ENCODE results near the gene COL1A2. TPM values are rescaled to one million over a fixed set of nuclear protein-coding genes. Genes with fewer than 3 reads are reported as not detected.
A peak's percentile ranks its signal among the peaks of the same experiment; 100 is the strongest.

COL1A2 gene
- total RNA-seq, 1 donor, result 2,828 TPM

- no peak for DNase-seq (ENCODE audit: low read depth)
- H3K4me3 ChIP-seq (ENCODE audit: low read depth, low read length), result no peak overlapping the region
- TF ChIP-seq, protein P1, sequence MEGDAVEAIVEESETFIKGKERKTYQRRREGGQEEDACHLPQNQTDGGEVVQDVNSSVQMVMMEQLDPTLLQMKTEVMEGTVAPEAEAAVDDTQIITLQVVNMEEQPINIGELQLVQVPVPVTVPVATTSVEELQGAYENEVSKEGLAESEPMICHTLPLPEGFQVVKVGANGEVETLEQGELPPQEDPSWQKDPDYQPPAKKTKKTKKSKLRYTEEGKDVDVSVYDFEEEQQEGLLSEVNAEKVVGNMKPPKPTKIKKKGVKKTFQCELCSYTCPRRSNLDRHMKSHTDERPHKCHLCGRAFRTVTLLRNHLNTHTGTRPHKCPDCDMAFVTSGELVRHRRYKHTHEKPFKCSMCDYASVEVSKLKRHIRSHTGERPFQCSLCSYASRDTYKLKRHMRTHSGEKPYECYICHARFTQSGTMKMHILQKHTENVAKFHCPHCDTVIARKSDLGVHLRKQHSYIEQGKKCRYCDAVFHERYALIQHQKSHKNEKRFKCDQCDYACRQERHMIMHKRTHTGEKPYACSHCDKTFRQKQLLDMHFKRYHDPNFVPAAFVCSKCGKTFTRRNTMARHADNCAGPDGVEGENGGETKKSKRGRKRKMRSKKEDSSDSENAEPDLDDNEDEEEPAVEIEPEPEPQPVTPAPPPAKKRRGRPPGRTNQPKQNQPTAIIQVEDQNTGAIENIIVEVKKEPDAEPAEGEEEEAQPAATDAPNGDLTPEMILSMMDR (IDR thresholded peaks at IDR 0.05; ENCODE audit: insufficient read depth, low read depth, low read length), result no peak
Observed at GRCh38 chr7:94444813-94445212, 50.1 kb downstream of the COL1A2 start.

DNA sequence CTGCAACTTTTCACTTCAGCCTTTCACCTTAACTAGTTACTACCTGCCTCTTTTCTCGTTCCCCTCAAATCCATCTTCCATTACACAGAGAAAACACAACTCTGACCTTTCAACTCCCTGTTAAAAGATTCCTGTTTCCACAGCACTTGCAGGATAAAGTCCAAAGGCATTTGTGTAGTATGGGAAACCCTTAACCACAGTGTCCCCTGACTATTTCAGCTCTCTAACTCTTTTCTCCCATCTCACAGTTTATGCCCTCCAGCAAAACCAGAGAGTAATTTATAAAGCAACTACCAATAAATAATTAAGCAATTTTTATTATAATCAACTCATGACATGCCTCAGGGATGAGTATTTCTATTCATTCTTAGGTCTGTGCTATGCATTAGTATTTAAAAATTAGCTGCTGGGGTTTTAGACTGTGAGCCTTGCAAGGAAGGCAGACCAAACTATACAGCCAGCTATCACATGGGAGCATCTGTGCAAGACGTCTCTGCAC, 51.0 kb downstream of the COL1A2 start:
- DNase-seq (ENCODE audit: low read depth), result no peak
- TF ChIP-seq, protein P1 (IDR thresholded peaks at IDR 0.05; ENCODE audit: insufficient read depth, low read depth, low read length), result no peak
- no peak overlapping the region for H3K4me3 ChIP-seq (ENCODE audit: low read depth, low read length)

- DNase-seq (ENCODE audit: low read depth), result no peak
- H3K4me3 ChIP-seq (ENCODE audit: low read depth, low read length), result no peak overlapping the region
- TF ChIP-seq, protein P1 (IDR thresholded peaks at IDR 0.05; ENCODE audit: insufficient read depth, low read depth, low read length), result no peak
Observed at GRCh38 chr7:94446308-94446707, 51.6 kb downstream of the COL1A2 start.

DNA sequence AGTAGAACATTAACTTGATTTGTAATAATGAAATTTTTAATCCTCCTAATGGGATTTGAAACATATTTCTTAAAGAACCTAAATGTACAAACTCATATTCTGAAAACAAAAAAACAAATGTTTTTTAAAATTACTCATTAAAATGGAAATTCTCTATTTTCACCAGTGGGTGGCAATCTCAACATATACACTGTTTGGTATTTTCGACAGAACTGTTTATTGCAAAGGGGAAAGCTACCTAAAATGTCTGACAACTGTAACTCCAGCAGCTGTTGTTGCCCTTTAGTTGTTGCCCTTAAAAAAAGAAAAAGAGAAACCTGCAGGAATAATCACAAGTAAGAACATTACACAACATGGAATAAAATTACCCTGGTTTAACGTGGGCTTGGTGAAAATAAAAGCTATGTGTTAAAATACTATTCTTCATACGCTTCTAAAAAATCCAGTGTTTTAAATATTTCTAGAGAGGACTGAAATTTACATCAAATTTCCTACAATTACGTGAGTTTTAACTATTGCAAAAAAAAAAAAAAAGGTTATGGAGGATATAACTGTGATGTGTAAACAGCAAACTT, 54.5 kb downstream of the COL1A2 start:
- peak; percentile 57 for DNase-seq (ENCODE audit: low read depth)
- TF ChIP-seq, protein P1 (IDR thresholded peaks at IDR 0.05; ENCODE audit: insufficient read depth, low read depth, low read length), result peak; percentile 64
- no peak overlapping the region for H3K4me3 ChIP-seq (ENCODE audit: low read depth, low read length)

- no peak for DNase-seq (ENCODE audit: low read depth)
- no peak overlapping the region for H3K4me3 ChIP-seq (ENCODE audit: low read depth, low read length)
- TF ChIP-seq, protein P1 (IDR thresholded peaks at IDR 0.05; ENCODE audit: insufficient read depth, low read depth, low read length), result no peak
Observed at GRCh38 chr7:94450044-94450697, 55.5 kb downstream of the COL1A2 start.

DNA sequence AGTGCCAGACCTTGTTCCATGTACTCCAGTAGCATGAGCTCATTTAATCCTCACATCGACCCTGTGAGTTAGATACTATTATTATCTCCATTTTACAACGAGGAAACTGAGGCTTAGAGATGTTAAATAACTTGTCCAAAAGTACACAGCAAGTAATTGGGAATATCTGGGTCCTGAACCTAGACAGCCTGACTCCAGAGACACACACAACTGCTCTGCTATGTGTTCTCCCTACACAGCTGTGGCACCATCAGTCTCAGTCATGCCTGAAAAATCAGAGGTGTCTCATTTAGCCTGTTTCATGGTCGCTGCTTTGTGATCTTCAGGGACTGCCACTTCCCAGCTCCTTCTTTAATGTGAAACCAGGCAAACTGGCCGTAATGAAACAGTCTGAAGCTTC, 56.5 kb downstream of the COL1A2 start:
- DNase-seq (ENCODE audit: low read depth), result no peak
- no peak overlapping the region for H3K4me3 ChIP-seq (ENCODE audit: low read depth, low read length)
- TF ChIP-seq, protein P1 (IDR thresholded peaks at IDR 0.05; ENCODE audit: insufficient read depth, low read depth, low read length), result no peak

Measured in fibroblast of villous mesenchyme (primary cell).